RCC 7860 (cell line): Measurements from ENCODE around the gene FGFR3.
"Not testable (repeated sequence)": the region's sequence is repeated elsewhere in the genome, so short reads cannot be mapped to it uniquely, and the experiment has no call there.

Experiments
- DNase-seq: peaks from one replicate; pipeline ENCODE4 v3.0.0-alpha.2; 2015; ENCODE audit warnings: low spot score
- FAIRE-seq: peaks from 2 replicates; lab custom pipeline; 2012; peaks lifted over from hg19 to GRCh38; lab: Jason Lieb, UNC

FGFR3 gene

GRCh38 chr4:1834047-1834775 lies 41.1 kb downstream of the FGFR3 start:
- DNase-seq (no peak), FAIRE-seq (no peak)

GRCh38 chr4:1835836-1836235 lies 42.7 kb downstream of the FGFR3 start:
- DNase-seq, FAIRE-seq: not testable (repeated sequence)

- DNase-seq = no peak
- FAIRE-seq = no peak
Measured at GRCh38 chr4:1836650-1837049, 43.6 kb downstream of the FGFR3 start.

- DNase-seq (no peak), FAIRE-seq (no peak)
Measured at GRCh38 chr4:1837069-1837468, 44.0 kb downstream of the FGFR3 start.

GRCh38 chr4:1839282-1839681 lies 46.2 kb downstream of the FGFR3 start:
- DNase-seq = no peak

GRCh38 chr4:1841201-1841886 lies 48.3 kb downstream of the FGFR3 start:
- no peak for DNase-seq
- no peak for FAIRE-seq

More at GRCh38 chr4:1839282-1839681, 46.2 kb downstream of the FGFR3 start:
- FAIRE-seq = no peak

- DNase-seq (no peak), FAIRE-seq (no peak)
Measured at GRCh38 chr4:1841887-1842210, 48.8 kb downstream of the FGFR3 start.

GRCh38 chr4:1842339-1842895 lies 49.3 kb downstream of the FGFR3 start:
- FAIRE-seq = no peak

GRCh38 chr4:1842993-1843448 lies 49.9 kb downstream of the FGFR3 start:
- DNase-seq = no peak
- FAIRE-seq = no peak

More at GRCh38 chr4:1842339-1842895, 49.3 kb downstream of the FGFR3 start:
- DNase-seq = no peak

GRCh38 chr4:1843852-1844251 lies 50.8 kb downstream of the FGFR3 start:
- DNase-seq (no peak), FAIRE-seq (no peak)

GRCh38 chr4:1844618-1845017 lies 51.5 kb downstream of the FGFR3 start:
- FAIRE-seq, DNase-seq: not testable (repeated sequence)

- FAIRE-seq (no peak), DNase-seq (no peak)
Measured at GRCh38 chr4:1846580-1846979, 53.5 kb downstream of the FGFR3 start.

- DNase-seq (no peak), FAIRE-seq (no peak)
Measured at GRCh38 chr4:1850276-1850675, 57.2 kb downstream of the FGFR3 start.

- DNase-seq (no peak), FAIRE-seq (no peak)
Measured at GRCh38 chr4:1851160-1851559, 58.1 kb downstream of the FGFR3 start.

GRCh38 chr4:1851575-1852410 lies 58.7 kb downstream of the FGFR3 start:
- FAIRE-seq (no peak), DNase-seq (peak; percentile 36)

GRCh38 chr4:1852904-1853623 lies 60.0 kb downstream of the FGFR3 start:
- DNase-seq (no peak), FAIRE-seq (no peak)

GRCh38 chr4:1854752-1855151 lies 61.7 kb downstream of the FGFR3 start:
- DNase-seq = no peak
- no peak for FAIRE-seq

GRCh38 chr4:1855333-1856070 lies 62.4 kb downstream of the FGFR3 start:
- DNase-seq (no peak), FAIRE-seq (no peak)

- FAIRE-seq (no peak), DNase-seq (peak; percentile 91)
Measured at GRCh38 chr4:1856071-1856942, 63.2 kb downstream of the FGFR3 start, which contains the start of gene LETM1. LETM1 (minus strand) TSS chr4:1856156; CDS start chr4:1855950, 206 bp downstream.
